Left ventricle myocardium inferior (tissue), 1 donor: Measurements from ENCODE around the gene GRM8. TPM values are rescaled to one million over a fixed set of nuclear protein-coding genes. Genes with fewer than 3 reads are reported as not detected.

Source experiments
- DNase-seq: peaks from one replicate; pipeline ENCODE4 v3.0.0-alpha.2; 2020
- H3K27ac ChIP-seq: fragments of 200-600 bp; replicated peaks from 2 replicates; pipeline ENCODE4 v1.8.0; 2021
- H3K27me3 ChIP-seq: fragments of 200-600 bp; 2 replicates; pipeline ENCODE4 v1.8.0; 2021; ENCODE audit warnings: low read depth
- H3K36me3 ChIP-seq: fragments of 200-600 bp; 2 replicates; pipeline ENCODE4 v1.8.0; 2021
- H3K4me1 ChIP-seq: fragments of 200-600 bp; 2 replicates; pipeline ENCODE4 v1.8.0; 2021
- H3K4me3 ChIP-seq: fragments of 200-600 bp; 2 replicates; pipeline ENCODE4 v1.8.0; 2021; ENCODE audit warnings: mild to moderate bottlenecking, moderate library complexity
- H3K9me3 ChIP-seq: fragments of 200-600 bp; replicated peaks from 2 replicates; pipeline ENCODE4 v1.8.0; 2021
- intact Hi-C: fragments of 100-400 bp; cut with micrococcal nuclease; formaldehyde crosslinking; loops from one replicate; pipeline ENCODE4 v1.11.0; 2022
- total RNA-seq: library from RNA; stranded (reverse); fragmentation: NEBNext Ultra II Directional; extraction: Animal tissue kit (Norgen Biotek cat#: 25700); gene quantifications from one replicate; pipeline ENCODE4 v1.2.1, GENCODE V29; 2021
- TF ChIP-seq, protein P1 (sequence below): fragments of 200-600 bp; IDR thresholded peaks from 2 replicates; pipeline ENCODE4 v1.8.0; 2021; ENCODE audit warnings: antibody characterized with exemption, mild to moderate bottlenecking, borderline replicate concordance
- donor health status: DM: no; HTN: yes; CAD: no; lungs with severe emphysema.

The GRM8 gene
- total RNA-seq, 1 donor from 2014 or later = 0.69 TPM

DNA sequence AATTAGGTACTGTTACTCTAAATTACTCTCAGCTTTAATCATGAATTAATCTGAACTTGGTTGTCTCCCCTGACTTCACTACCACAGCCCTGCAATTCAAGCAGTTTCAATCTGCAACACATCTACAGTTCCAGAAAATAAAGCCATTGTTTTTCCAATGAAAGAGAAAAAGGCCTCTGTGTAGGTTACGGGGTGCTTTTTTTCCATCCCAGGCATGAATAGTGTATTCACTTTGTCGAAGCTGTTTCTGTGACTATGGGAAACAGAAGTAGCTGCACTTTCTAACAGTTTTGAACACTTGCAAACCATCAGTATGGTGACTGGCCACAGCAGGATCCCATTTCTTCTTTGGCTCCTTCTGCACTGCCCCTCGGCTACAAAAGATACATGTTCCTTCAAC lies 460.2 kb downstream of the GRM8 start:
- Histone ChIP-seq H3K4me3 (no peak overlapping the region), H3K4me1 (no peaks in the 10 kb centered on the region), H3K9me3 (no peaks in the 10 kb centered on the region), H3K36me3 (no peaks in the 10 kb centered on the region), H3K27me3 (no peaks in the 10 kb centered on the region), H3K27ac (no peak overlapping the region)
- intact Hi-C loops = no loop called here
- no peak for DNase-seq
- TF ChIP-seq, protein P1, sequence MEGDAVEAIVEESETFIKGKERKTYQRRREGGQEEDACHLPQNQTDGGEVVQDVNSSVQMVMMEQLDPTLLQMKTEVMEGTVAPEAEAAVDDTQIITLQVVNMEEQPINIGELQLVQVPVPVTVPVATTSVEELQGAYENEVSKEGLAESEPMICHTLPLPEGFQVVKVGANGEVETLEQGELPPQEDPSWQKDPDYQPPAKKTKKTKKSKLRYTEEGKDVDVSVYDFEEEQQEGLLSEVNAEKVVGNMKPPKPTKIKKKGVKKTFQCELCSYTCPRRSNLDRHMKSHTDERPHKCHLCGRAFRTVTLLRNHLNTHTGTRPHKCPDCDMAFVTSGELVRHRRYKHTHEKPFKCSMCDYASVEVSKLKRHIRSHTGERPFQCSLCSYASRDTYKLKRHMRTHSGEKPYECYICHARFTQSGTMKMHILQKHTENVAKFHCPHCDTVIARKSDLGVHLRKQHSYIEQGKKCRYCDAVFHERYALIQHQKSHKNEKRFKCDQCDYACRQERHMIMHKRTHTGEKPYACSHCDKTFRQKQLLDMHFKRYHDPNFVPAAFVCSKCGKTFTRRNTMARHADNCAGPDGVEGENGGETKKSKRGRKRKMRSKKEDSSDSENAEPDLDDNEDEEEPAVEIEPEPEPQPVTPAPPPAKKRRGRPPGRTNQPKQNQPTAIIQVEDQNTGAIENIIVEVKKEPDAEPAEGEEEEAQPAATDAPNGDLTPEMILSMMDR = no peak

DNA sequence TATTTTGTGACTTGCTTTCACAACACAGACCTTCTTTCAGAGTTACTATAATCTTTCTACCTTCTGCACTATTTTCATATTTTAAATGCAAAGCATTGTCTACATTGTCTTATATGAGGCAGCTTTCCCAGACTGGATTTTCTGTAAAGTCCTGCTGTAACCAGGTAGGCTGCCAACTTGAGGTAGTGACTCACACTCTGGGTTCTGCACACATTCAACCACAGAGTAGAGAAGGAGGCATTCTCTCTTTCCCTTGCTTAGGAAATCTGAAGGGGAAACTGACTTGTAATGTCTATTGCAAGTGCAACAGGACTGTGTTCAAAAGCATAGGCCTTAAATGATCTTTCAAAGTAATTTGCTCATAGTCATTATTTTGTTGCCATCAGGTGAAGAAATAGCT lies 461.4 kb downstream of the GRM8 start:
- intact Hi-C loops = no loop called here
- H3K36me3 ChIP-seq = no peaks in the 10 kb centered on the region
- DNase-seq = no peak
- H3K4me3 ChIP-seq = no peak overlapping the region
- no peaks in the 10 kb centered on the region for H3K9me3 ChIP-seq
- no peaks in the 10 kb centered on the region for H3K27me3 ChIP-seq
- TF ChIP-seq, protein P1 = no peak
- no peaks in the 10 kb centered on the region for H3K4me1 ChIP-seq
- H3K27ac ChIP-seq = no peak overlapping the region

DNA sequence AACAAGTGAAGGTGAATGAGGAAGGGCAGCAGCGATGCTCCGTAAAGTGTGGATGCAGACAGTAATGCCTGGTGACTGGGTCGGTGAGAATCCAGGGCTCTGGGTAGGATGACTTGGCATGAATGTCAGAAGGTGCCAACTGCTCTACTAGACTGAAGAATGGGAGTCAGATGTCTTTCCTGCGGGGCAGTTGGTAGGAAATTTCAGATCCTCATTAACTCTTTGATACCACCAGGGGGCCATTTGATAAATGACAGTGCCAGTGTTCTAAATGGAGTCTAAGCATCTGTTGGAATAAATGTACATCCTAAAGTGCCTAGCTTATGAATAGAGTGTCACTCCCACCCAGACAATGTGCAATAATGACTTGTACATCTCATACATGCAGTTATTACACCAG lies 462.0 kb downstream of the GRM8 start:
- intact Hi-C loops = no loop called here
- H3K27me3 ChIP-seq = no peaks in the 10 kb centered on the region
- H3K4me1 ChIP-seq = no peaks in the 10 kb centered on the region
- no peak for DNase-seq
- H3K36me3 ChIP-seq = no peaks in the 10 kb centered on the region
- TF ChIP-seq, protein P1 = no peak
- no peaks in the 10 kb centered on the region for H3K9me3 ChIP-seq
- no peak overlapping the region for H3K27ac ChIP-seq
- no peak overlapping the region for H3K4me3 ChIP-seq

DNA sequence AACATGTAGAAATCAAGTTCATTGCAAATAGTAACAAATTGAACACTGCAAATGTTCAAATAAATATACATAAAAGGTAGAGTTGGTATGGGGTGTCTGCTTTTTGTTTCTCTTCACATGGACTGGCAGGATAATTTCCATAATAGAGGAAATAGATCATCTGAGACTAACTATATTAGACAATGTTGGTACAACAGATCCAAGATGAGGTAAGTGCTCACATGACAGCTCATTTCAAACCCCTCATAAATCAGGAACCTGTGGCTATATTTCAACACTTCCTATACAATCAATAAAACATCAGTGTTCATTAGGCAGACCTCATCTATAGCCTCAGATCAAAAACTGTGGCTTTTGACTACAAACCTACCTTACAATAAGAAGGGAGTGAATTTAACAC lies 469.1 kb downstream of the GRM8 start:
- Histone ChIP-seq H3K4me1 (no peaks in the 10 kb centered on the region), H3K27me3 (no peaks in the 10 kb centered on the region), H3K9me3 (no peaks in the 10 kb centered on the region), H3K36me3 (no peaks in the 10 kb centered on the region), H3K4me3 (no peak overlapping the region), H3K27ac (no peak overlapping the region)
- intact Hi-C loops = no loop called here
- DNase-seq = no peak
- TF ChIP-seq, protein P1 = no peak

DNA sequence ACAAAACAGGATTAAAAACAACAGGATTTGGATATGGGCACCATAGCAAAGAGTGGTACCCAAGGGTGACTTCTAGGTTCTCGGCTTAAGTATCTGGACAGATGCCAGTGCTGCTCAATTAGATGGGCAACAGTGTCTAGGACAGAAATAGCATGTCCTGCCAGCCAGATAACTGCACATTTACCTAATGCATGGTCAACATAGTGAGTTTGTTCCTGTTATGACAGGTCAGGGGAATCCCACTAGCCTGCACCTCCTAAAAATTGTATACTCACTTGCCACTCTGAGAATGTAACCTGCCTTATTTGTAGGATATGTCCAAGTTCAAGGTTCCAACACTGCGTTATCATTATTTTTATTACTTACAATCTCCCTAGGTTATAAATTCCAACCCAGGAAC lies 471.7 kb downstream of the GRM8 start:
- TF ChIP-seq, protein P1 = no peak
- Histone ChIP-seq H3K27ac (no peak overlapping the region), H3K4me1 (no peaks in the 10 kb centered on the region), H3K9me3 (no peaks in the 10 kb centered on the region), H3K4me3 (no peak overlapping the region), H3K36me3 (no peaks in the 10 kb centered on the region), H3K27me3 (no peaks in the 10 kb centered on the region)
- intact Hi-C loops = no loop called here
- DNase-seq = no peak

DNA sequence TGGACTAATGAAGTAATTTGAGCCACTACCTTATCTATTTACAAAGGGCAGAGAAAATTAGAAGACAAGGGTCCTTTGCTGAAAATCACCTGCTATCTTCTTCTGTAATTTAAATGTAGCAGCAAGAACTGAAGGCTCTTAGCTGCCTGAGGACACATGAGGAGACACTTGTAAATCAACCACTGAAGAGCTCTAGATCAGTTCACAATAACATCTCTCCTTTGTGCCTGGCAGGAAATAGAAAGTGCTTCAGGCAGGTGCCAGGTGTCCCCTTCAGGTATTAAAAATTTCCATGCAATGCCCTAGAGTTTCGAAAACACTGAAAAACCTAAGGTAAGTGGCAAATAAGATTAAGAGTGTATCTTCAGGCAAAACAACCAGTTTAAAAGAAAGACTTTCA lies 474.6 kb downstream of the GRM8 start:
- TF ChIP-seq, protein P1 = no peak
- no peak overlapping the region for H3K4me3 ChIP-seq
- no peaks in the 10 kb centered on the region for H3K36me3 ChIP-seq
- H3K27ac ChIP-seq = no peak overlapping the region
- no peak for DNase-seq
- no peaks in the 10 kb centered on the region for H3K4me1 ChIP-seq
- H3K27me3 ChIP-seq = no peaks in the 10 kb centered on the region
- intact Hi-C loops = no loop called here
- no peaks in the 10 kb centered on the region for H3K9me3 ChIP-seq
